ENCODE results near the gene APOL6. TPM values are rescaled to one million over a fixed set of nuclear protein-coding genes. Genes with fewer than 3 reads are reported as not detected.

Gene APOL6
- total and polyA plus RNA-seq, 2 donors (not counting 1 experiment from before 2014, with no cell fraction given): 18.7 to 58.3 TPM

- no peak overlapping the region for H3K4me3 ChIP-seq (replicated peaks in 1 of 4; ENCODE audit: control extremely low read depth in 1 of 4, insufficient read depth in 1 of 4, low read depth in 3 of 4, low read length in 4 of 4)
- no peaks in the 10 kb centered on the region for H3K79me2 ChIP-seq (ENCODE audit: control insufficient read depth, insufficient read depth, low read length)
- no peaks in the 10 kb centered on the region for H3K27me3 ChIP-seq (ENCODE audit: control insufficient read depth, insufficient read depth, low read length)
- TF ChIP-seq EZH2 (IDR thresholded peaks at IDR 0.05; ENCODE audit: low read length, missing control alignments) (no peak), CTCF (conservative IDR thresholded peaks at IDR 0.05 in 1 of 2, IDR thresholded peaks at IDR 0.05 in 1 of 2; ENCODE audit: low read depth in 1 of 2, low read length in 2 of 2) (no peak)
- H4K20me1 ChIP-seq (ENCODE audit: control insufficient read depth, extremely low read depth, insufficient read depth, low read length): no peaks in the 10 kb centered on the region
- no peak overlapping the region for H3K4me2 ChIP-seq (ENCODE audit: extremely low read depth, insufficient read depth, low read length)
- H3K36me3 ChIP-seq (ENCODE audit: control insufficient read depth, insufficient read depth, low read length): no peaks in the 10 kb centered on the region
- no peak overlapping the region for H3K27ac ChIP-seq (ENCODE audit: insufficient read depth, low read length)
- no peak for DNase-seq (ENCODE audit: low read depth in 2 of 2)
- H3K9ac ChIP-seq (ENCODE audit: insufficient read depth, low read length): no peak overlapping the region
- H3K9me3 ChIP-seq (ENCODE audit: control insufficient read depth, insufficient read depth, low read depth, low read length): no peaks in the 10 kb centered on the region
- no peak overlapping the region for H2AFZ ChIP-seq (ENCODE audit: low read length)
- no peaks in the 10 kb centered on the region for H3K4me1 ChIP-seq (ENCODE audit: control insufficient read depth, extremely low read depth, insufficient read depth, low read length)
Measured at GRCh38 chr22:35683560-35683959, 35.3 kb downstream of the APOL6 start.

GRCh38 chr22:35684270-35684700 lies 36.0 kb downstream of the APOL6 start:
- DNase-seq (ENCODE audit: low read depth in 2 of 2): peak; percentile 16 to 81
- Histone ChIP-seq H2AFZ (ENCODE audit: low read length) (no peak overlapping the region), H4K20me1 (ENCODE audit: control insufficient read depth, extremely low read depth, insufficient read depth, low read length) (no peaks in the 10 kb centered on the region)

GRCh38 chr22:35684732-35685131 lies 36.5 kb downstream of the APOL6 start:
- Histone ChIP-seq H3K27ac (ENCODE audit: insufficient read depth, low read length) (no peak overlapping the region), H3K36me3 (ENCODE audit: control insufficient read depth, insufficient read depth, low read length) (no peaks in the 10 kb centered on the region), H3K4me2 (ENCODE audit: extremely low read depth, insufficient read depth, low read length) (no peak overlapping the region), H3K9ac (ENCODE audit: insufficient read depth, low read length) (no peak overlapping the region), H3K27me3 (ENCODE audit: control insufficient read depth, insufficient read depth, low read length) (no peaks in the 10 kb centered on the region), H2AFZ (ENCODE audit: low read length) (no peak overlapping the region), H3K4me3 (replicated peaks in 1 of 4; ENCODE audit: control extremely low read depth in 1 of 4, insufficient read depth in 1 of 4, low read depth in 3 of 4, low read length in 4 of 4) (no peak overlapping the region), H3K4me1 (ENCODE audit: control insufficient read depth, extremely low read depth, insufficient read depth, low read length) (no peaks in the 10 kb centered on the region), H3K9me3 (ENCODE audit: control insufficient read depth, insufficient read depth, low read depth, low read length) (no peaks in the 10 kb centered on the region), H4K20me1 (ENCODE audit: control insufficient read depth, extremely low read depth, insufficient read depth, low read length) (no peaks in the 10 kb centered on the region), H3K79me2 (ENCODE audit: control insufficient read depth, insufficient read depth, low read length) (no peaks in the 10 kb centered on the region)
- DNase-seq (ENCODE audit: low read depth in 2 of 2): no peak
- TF ChIP-seq CTCF (conservative IDR thresholded peaks at IDR 0.05 in 1 of 2, IDR thresholded peaks at IDR 0.05 in 1 of 2; ENCODE audit: low read depth in 1 of 2, low read length in 2 of 2) (no peak), EZH2 (IDR thresholded peaks at IDR 0.05; ENCODE audit: low read length, missing control alignments) (no peak)

More at GRCh38 chr22:35684270-35684700, 36.0 kb downstream of the APOL6 start:
- Histone ChIP-seq H3K36me3 (ENCODE audit: control insufficient read depth, insufficient read depth, low read length) (no peaks in the 10 kb centered on the region), H3K27me3 (ENCODE audit: control insufficient read depth, insufficient read depth, low read length) (no peaks in the 10 kb centered on the region), H3K4me2 (ENCODE audit: extremely low read depth, insufficient read depth, low read length) (no peak overlapping the region), H3K27ac (ENCODE audit: insufficient read depth, low read length) (no peak overlapping the region), H3K4me1 (ENCODE audit: control insufficient read depth, extremely low read depth, insufficient read depth, low read length) (no peaks in the 10 kb centered on the region), H3K79me2 (ENCODE audit: control insufficient read depth, insufficient read depth, low read length) (no peaks in the 10 kb centered on the region), H3K9ac (ENCODE audit: insufficient read depth, low read length) (no peak overlapping the region), H3K9me3 (ENCODE audit: control insufficient read depth, insufficient read depth, low read depth, low read length) (no peaks in the 10 kb centered on the region), H3K4me3 (replicated peaks in 1 of 4; ENCODE audit: control extremely low read depth in 1 of 4, insufficient read depth in 1 of 4, low read depth in 3 of 4, low read length in 4 of 4) (no peak overlapping the region)
- TF ChIP-seq EZH2 (IDR thresholded peaks at IDR 0.05; ENCODE audit: low read length, missing control alignments) (no peak), CTCF (conservative IDR thresholded peaks at IDR 0.05 in 1 of 2, IDR thresholded peaks at IDR 0.05 in 1 of 2; ENCODE audit: low read depth in 1 of 2, low read length in 2 of 2) (peak; percentile 59 to 64)

Data from fibroblast of lung (primary cell).